CD4-positive, alpha-beta T cell treated with Interferon gamma for 1 hour (primary cell): ENCODE results near the gene GLT8D1.
"Not testable (repeated sequence)": the region's sequence is repeated elsewhere in the genome, so short reads cannot be mapped to it uniquely, and the experiment has no call there.

ENCODE experiments used
- DNase-seq: peaks from one replicate; pipeline ENCODE4 v3.0.0-alpha.2; 2020

The GLT8D1 gene

GRCh38 chr3:52705688-52706686 lies at the start of gene GLT8D1, which contains the start of gene SPCS1:
Gene GLT8D1, minus strand, starts transcription at chr3:52705791. Its CDS starts 5,331 bp downstream, at chr3:52700460.
Gene SPCS1, plus strand, starts transcription at chr3:52706106. Its CDS starts 141 bp downstream, at chr3:52706247.
- DNase-seq: peak; percentile 84

- no peak for DNase-seq
Measured at GRCh38 chr3:52754373-52754772, 48.8 kb upstream of the GLT8D1 start.

GRCh38 chr3:52752045-52752660 lies 46.6 kb upstream of the GLT8D1 start:
- no peak for DNase-seq

GRCh38 chr3:52743721-52744120 lies 38.1 kb upstream of the GLT8D1 start:
- DNase-seq: no peak

- no peak for DNase-seq
Measured at GRCh38 chr3:52743152-52743551, 37.6 kb upstream of the GLT8D1 start.

GRCh38 chr3:52742418-52743041 lies 36.9 kb upstream of the GLT8D1 start:
- DNase-seq: no peak

GRCh38 chr3:52739730-52740129 lies 34.1 kb upstream of the GLT8D1 start:
- DNase-seq: no peak

GRCh38 chr3:52733256-52733891 lies 27.8 kb upstream of the GLT8D1 start:
- DNase-seq: no peak

GRCh38 chr3:52731590-52731989 lies 26.0 kb upstream of the GLT8D1 start:
- DNase-seq: no peak

GRCh38 chr3:52730681-52731080 lies 25.1 kb upstream of the GLT8D1 start:
- DNase-seq: no peak

- DNase-seq: not testable (repeated sequence)
Measured at GRCh38 chr3:52728753-52729152, 23.2 kb upstream of the GLT8D1 start.

GRCh38 chr3:52724511-52724910 lies 18.9 kb upstream of the GLT8D1 start:
- DNase-seq: no peak

GRCh38 chr3:52723935-52724334 lies 18.3 kb upstream of the GLT8D1 start:
- no peak for DNase-seq

GRCh38 chr3:52722491-52722890 lies 16.9 kb upstream of the GLT8D1 start:
- no peak for DNase-seq

- DNase-seq: no peak
Measured at GRCh38 chr3:52721730-52722008, 16.1 kb upstream of the GLT8D1 start.

- peak; percentile 7 for DNase-seq
Measured at GRCh38 chr3:52721002-52721729, 15.6 kb upstream of the GLT8D1 start.

- no peak for DNase-seq
Measured at GRCh38 chr3:52719618-52720017, 14.0 kb upstream of the GLT8D1 start.

GRCh38 chr3:52715714-52716305 lies 10.2 kb upstream of the GLT8D1 start:
- no peak for DNase-seq

GRCh38 chr3:52714335-52715302 lies 9.0 kb upstream of the GLT8D1 start:
- no peak for DNase-seq

GRCh38 chr3:52712291-52713212 lies 7.0 kb upstream of the GLT8D1 start:
- DNase-seq: no peak
